HCT116 (cell line): ENCODE data around the gene TRAF3. TPM values are rescaled to one million over a fixed set of nuclear protein-coding genes. Genes with fewer than 3 reads are reported as not detected.
A peak's percentile ranks its signal among the peaks of the same experiment; 100 is the strongest.
"Not testable (repeated sequence)": the region's sequence is repeated elsewhere in the genome, so short reads cannot be mapped to it uniquely, and the experiment has no call there.

Experiments used
- ATAC-seq: fragments of 200-7000 bp; cut with Tn5 transposase; 2 replicates; pipeline ENCODE4 v1.9.1; 2020; ENCODE audit warnings: mild to moderate bottlenecking, moderate library complexity
- BruUV-seq: library from RNA; stranded (reverse); fragments of 400-500 nt; replicated peaks from 2 replicates; lab custom pipeline; 2021; lab: Mats Ljungman, UMichigan
- CTCF ChIA-PET: fragments of 300-600 bp; sonication (Branson Sonifier 250); formaldehyde crosslinking; loops from one replicate; lab custom pipeline; 2021; ENCODE audit warnings: antibody characterized with exemption; lab: Charles Lee
- POLR2A ChIA-PET: fragments of 300-600, 350-600 bp; sonication (Branson Sonifier 250); formaldehyde crosslinking; loops from one replicate; lab custom pipeline; 2021; ENCODE audit warnings: antibody characterized with exemption; lab: Charles Lee
- RAD21 ChIA-PET, 2 experiments: fragments of 300-600 bp; sonication (Branson Sonifier 250); formaldehyde crosslinking; loops; one replicate each; lab custom pipeline; 2023; ENCODE audit warnings: low total read pairs in 2 of 2; ENCODE audit not compliant: uncharacterized antibody in 2 of 2, unreplicated experiment in 2 of 2, low non-redundant PET in 1 of 2; lab: Charles Lee
- DNase-seq: peaks from one replicate; pipeline ENCODE4 v3.0.0-alpha.2; 2010; ENCODE audit warnings: low read depth, low spot score
- H2AFZ ChIP-seq: fragments of 200-600 bp; shearing (Covaris generic), sonication (generic); 2 replicates; pipeline ENCODE4 v1.6.1; 2017; ENCODE audit warnings: low read depth, mixed run types, mixed read lengths, antibody characterized with exemption, low read length; ENCODE audit not compliant: poor library complexity, severe bottlenecking
- H3K27ac ChIP-seq: 2 replicates; pipeline ENCODE4 v1.5.1; 2012; ENCODE audit warnings: low read depth, low read length
- H3K27me3 ChIP-seq: fragments of 200-600 bp; sonication (generic); 2 replicates; pipeline ENCODE4 v1.6.1; 2016; ENCODE audit warnings: mixed run types, low read length, mixed read lengths; ENCODE audit not compliant: insufficient read depth
- H3K36me3 ChIP-seq, 2 experiments: fragments of 200-500 bp in 1 of 2; fragments of 200-600 bp in 1 of 2; sonication (Bioruptor generic) in 1 of 2; sonication (generic) in 1 of 2; 2 replicates each; pipeline versions ENCODE4 v1.5.1 to v1.6.1; 2014 to 2016; ENCODE audit warnings: low read length in 2 of 2, inconsistent platforms in 1 of 2, mixed read lengths in 1 of 2, mixed run types in 1 of 2; ENCODE audit not compliant: insufficient read depth in 2 of 2, control insufficient read depth in 1 of 2
- H3K4me1 ChIP-seq, 2 experiments: fragments of 200-600 bp in 1 of 2; sonication (generic) in 1 of 2; 2 replicates each; pipeline versions ENCODE4 v1.5.1 to v1.6.1; 2012 to 2017; ENCODE audit warnings: low read length in 2 of 2, inconsistent platforms in 1 of 2, mild to moderate bottlenecking in 1 of 2, mixed read lengths in 1 of 2, mixed run types in 1 of 2, moderate library complexity in 1 of 2; ENCODE audit not compliant: insufficient read depth in 2 of 2, control insufficient read depth in 1 of 2
- H3K4me2 ChIP-seq: fragments of 200-600 bp; sonication (generic); 2 replicates; pipeline ENCODE4 v1.6.1; 2017; ENCODE audit warnings: mixed run types, low read length, mixed read lengths
- H3K4me3 ChIP-seq, 2 experiments: fragments of 200-600 bp in 1 of 2; sonication (generic) in 1 of 2; replicated peaks in 1 of 2; 2 replicates each; pipeline ENCODE4 v1.5.1; 2011 to 2016; ENCODE audit warnings: low read length in 2 of 2, control low read depth in 1 of 2, low read depth in 1 of 2, mild to moderate bottlenecking in 1 of 2, mixed read lengths in 1 of 2, mixed run types in 1 of 2
- H3K79me2 ChIP-seq: fragments of 200-600 bp; sonication (generic); 2 replicates; pipeline ENCODE4 v1.6.1; 2017; ENCODE audit warnings: mild to moderate bottlenecking, mixed run types, low read length, moderate library complexity, mixed read lengths; ENCODE audit not compliant: insufficient read depth
- H3K9ac ChIP-seq: fragments of 200-600 bp; sonication (generic); 2 replicates; pipeline ENCODE4 v1.6.1; 2016; ENCODE audit warnings: low read length, mixed read lengths
- H3K9me2 ChIP-seq: fragments of 200-600 bp; sonication (generic), shearing (Covaris generic); 2 replicates; pipeline ENCODE4 v1.6.1; 2017; ENCODE audit warnings: mixed run types, mild to moderate bottlenecking, moderate library complexity; ENCODE audit not compliant: insufficient read depth
- H3K9me3 ChIP-seq, 2 experiments: fragments of 200-500 bp in 1 of 2; fragments of 200-600 bp in 1 of 2; sonication (Bioruptor generic) in 1 of 2; sonication (generic) in 1 of 2; 2 replicates each; pipeline ENCODE4 v1.6.1; 2014 to 2017; ENCODE audit warnings: low read length in 2 of 2, mixed read lengths in 2 of 2, inconsistent platforms in 1 of 2, low read depth in 1 of 2, mild to moderate bottlenecking in 1 of 2, mixed run types in 1 of 2, moderate library complexity in 1 of 2; ENCODE audit not compliant: control insufficient read depth in 1 of 2, insufficient read depth in 1 of 2
- H4K20me1 ChIP-seq: fragments of 200-600 bp; sonication (generic), shearing (Covaris generic); 2 replicates; pipeline ENCODE4 v1.6.1; 2017; ENCODE audit warnings: mixed run types, mild to moderate bottlenecking, moderate library complexity; ENCODE audit not compliant: insufficient read depth
- CBX3 ChIP-seq: IDR thresholded peaks from 2 replicates; pipeline ENCODE4 v1.6.1; 2012; ENCODE audit warnings: low read depth
- CEBPB ChIP-seq: IDR thresholded peaks from 2 replicates; pipeline ENCODE4 v1.6.1; 2012; ENCODE audit warnings: low read depth
- EGR1 ChIP-seq: IDR thresholded peaks from 2 replicates; pipeline ENCODE4 v1.6.1; 2012; ENCODE audit warnings: low read depth
- ELF1 ChIP-seq: IDR thresholded peaks from 2 replicates; pipeline ENCODE4 v1.6.1; 2012; ENCODE audit warnings: low read depth, borderline replicate concordance
- EZH2 ChIP-seq: fragments of 200-600 bp; sonication (generic); IDR thresholded peaks from 2 replicates; pipeline ENCODE4 v1.6.1; 2017; ENCODE audit warnings: antibody characterized with exemption, mixed run types
- JUND ChIP-seq: IDR thresholded peaks from 2 replicates; pipeline ENCODE4 v1.6.1; 2012
- POLR2A ChIP-seq: IDR thresholded peaks from 2 replicates; pipeline ENCODE4 v1.7.0; 2011; ENCODE audit warnings: borderline replicate concordance; ENCODE audit not compliant: insufficient read depth, insufficient read length; ENCODE audit errors: extremely low read depth
- POLR2AphosphoS5 ChIP-seq: IDR thresholded peaks from 2 replicates; pipeline ENCODE4 v1.6.1; 2011; ENCODE audit warnings: mild to moderate bottlenecking, low read depth, low read length, moderate library complexity
- SRF ChIP-seq: IDR thresholded peaks from 2 replicates; pipeline ENCODE4 v1.6.1; 2012; ENCODE audit warnings: low read depth
- YY1 ChIP-seq: IDR thresholded peaks from 2 replicates; pipeline ENCODE4 v1.6.1; 2011; ENCODE audit warnings: low read length, low read depth, moderate library complexity, mild to moderate bottlenecking; ENCODE audit not compliant: insufficient replicate concordance; ENCODE audit errors: extremely low read depth
- intact Hi-C: fragments of 100-400 bp; cut with micrococcal nuclease; formaldehyde crosslinking; loops from 2 replicates; pipeline ENCODE4 v1.10.0; 2022
- total RNA-seq: library from RNA; stranded (reverse); gene quantifications from one replicate; pipeline ENCODE4 v1.2.1, GENCODE V29; 2021; ENCODE audit not compliant: unreplicated experiment
- TF ChIP-seq, protein P1 (sequence below): IDR thresholded peaks from 2 replicates; pipeline ENCODE4 v1.6.1; 2012; ENCODE audit warnings: low read depth

Gene TRAF3
- total RNA-seq, 1 experiment from 2014 or later = 32.1 TPM

DNA sequence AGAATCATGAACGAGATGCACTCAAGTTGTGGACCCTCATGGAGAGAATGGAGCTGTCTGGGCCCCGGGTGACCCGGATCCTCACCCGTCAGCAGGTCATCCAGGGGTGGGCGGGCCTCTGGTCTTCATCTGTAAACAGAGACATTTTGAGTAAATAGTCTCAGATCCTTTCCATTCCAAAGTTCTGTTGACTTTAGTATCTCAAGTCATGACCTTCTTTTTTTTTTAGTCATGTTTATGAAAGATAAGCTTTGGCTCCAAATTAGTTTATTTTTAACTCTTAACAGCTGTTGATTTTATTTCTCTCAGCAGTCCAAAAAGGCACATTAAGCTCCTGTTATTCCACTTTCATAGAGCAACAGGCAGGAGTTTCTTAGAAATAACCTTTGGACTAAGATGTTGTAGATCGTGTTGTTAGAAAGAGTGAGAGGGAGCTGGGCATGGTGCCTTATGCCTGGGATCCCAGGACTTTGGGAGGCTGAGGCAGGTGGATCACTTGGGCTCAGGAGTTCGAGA, 96.4 kb downstream of the TRAF3 start:
- Histone ChIP-seq H3K36me3 (peaks cover 14 to 23% of the 10 kb centered on the region in 2 experiments; a peak in 3 of 4 replicates), H3K4me1 (no peaks in the 10 kb centered on the region), H3K9me3 (no peaks in the 10 kb centered on the region; a peak in 1 of 4 replicates), H2AFZ (no peak overlapping the region), H3K27me3 (no peaks in the 10 kb centered on the region), H3K4me3 (no peak overlapping the region), H3K9me2 (no peaks in the 10 kb centered on the region), H3K9ac (no peak overlapping the region), H3K27ac (no peak overlapping the region), H3K4me2 (no peak overlapping the region), H4K20me1 (no peaks in the 10 kb centered on the region), H3K79me2 (0 out of 2 replicates have a peak, but pooled peaks cover under 1% of the 10 kb centered on the region)
- BruUV-seq = TSS peak; percentile 20
- no peak for DNase-seq
- intact Hi-C loops = no loop called here
- CTCF ChIA-PET = no interaction called here
- ATAC-seq = no peak
- TF ChIP-seq SRF = no peak
- no peak for TF ChIP-seq CEBPB
- TF ChIP-seq EGR1 = no peak
- TF ChIP-seq JUND = no peak
- no peak for TF ChIP-seq EZH2
- TF ChIP-seq, protein P1, sequence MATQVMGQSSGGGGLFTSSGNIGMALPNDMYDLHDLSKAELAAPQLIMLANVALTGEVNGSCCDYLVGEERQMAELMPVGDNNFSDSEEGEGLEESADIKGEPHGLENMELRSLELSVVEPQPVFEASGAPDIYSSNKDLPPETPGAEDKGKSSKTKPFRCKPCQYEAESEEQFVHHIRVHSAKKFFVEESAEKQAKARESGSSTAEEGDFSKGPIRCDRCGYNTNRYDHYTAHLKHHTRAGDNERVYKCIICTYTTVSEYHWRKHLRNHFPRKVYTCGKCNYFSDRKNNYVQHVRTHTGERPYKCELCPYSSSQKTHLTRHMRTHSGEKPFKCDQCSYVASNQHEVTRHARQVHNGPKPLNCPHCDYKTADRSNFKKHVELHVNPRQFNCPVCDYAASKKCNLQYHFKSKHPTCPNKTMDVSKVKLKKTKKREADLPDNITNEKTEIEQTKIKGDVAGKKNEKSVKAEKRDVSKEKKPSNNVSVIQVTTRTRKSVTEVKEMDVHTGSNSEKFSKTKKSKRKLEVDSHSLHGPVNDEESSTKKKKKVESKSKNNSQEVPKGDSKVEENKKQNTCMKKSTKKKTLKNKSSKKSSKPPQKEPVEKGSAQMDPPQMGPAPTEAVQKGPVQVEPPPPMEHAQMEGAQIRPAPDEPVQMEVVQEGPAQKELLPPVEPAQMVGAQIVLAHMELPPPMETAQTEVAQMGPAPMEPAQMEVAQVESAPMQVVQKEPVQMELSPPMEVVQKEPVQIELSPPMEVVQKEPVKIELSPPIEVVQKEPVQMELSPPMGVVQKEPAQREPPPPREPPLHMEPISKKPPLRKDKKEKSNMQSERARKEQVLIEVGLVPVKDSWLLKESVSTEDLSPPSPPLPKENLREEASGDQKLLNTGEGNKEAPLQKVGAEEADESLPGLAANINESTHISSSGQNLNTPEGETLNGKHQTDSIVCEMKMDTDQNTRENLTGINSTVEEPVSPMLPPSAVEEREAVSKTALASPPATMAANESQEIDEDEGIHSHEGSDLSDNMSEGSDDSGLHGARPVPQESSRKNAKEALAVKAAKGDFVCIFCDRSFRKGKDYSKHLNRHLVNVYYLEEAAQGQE = no peak
- no peak for TF ChIP-seq ELF1
- no peak for TF ChIP-seq POLR2A
- RAD21 ChIA-PET = no interaction called here
- POLR2A ChIA-PET = no interaction called here

DNA sequence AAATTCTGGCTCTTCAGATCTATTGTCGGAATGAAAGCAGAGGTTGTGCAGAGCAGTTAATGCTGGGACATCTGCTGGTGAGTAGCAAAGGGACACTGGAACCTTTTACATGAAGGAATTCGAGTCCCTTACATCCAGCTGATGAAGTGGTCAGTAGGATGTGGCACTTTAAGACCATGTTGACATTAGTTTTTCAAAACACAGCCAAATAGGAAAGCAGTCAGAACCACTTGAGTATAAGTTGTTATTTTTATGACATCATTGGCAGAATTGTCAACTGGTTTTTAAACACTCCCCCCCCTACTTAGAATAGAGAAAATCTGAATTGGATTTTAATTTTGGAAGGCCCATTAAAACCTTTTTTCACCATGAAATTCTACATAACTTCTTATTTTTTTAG, 98.4 kb downstream of the TRAF3 start:
- CTCF ChIA-PET = no interaction called here
- no TSS peak for BruUV-seq

DNA sequence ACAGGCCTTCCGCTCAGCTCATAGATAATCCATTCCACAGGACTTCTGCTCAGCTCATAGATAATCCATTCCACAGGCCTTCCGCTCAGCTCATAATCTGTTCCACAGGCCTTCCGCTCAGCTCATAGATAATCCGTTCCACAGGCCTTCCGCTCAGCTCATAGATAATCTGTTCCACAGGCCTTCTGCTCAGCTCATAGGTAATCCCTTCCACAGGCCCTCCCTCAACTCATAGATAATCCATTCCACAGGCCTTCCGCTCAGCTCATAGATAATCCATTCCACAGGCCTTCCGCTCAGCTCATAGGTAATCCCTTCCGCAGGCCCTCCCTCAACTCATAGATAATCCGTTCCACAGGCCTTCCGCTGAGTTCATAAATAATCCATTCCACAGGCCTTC, 100.3 kb downstream of the TRAF3 start:
- H4K20me1 ChIP-seq, ATAC-seq, H3K9me2 ChIP-seq, H2AFZ ChIP-seq, DNase-seq, H3K27ac ChIP-seq, H3K4me3 ChIP-seq, H3K9me3 ChIP-seq, intact Hi-C loops, H3K9ac ChIP-seq, POLR2A ChIA-PET, H3K79me2 ChIP-seq, H3K27me3 ChIP-seq, H3K4me1 ChIP-seq, BruUV-seq, CTCF ChIA-PET, RAD21 ChIA-PET, H3K4me2 ChIP-seq: not testable (repeated sequence)
- peaks cover 10 to 14% of the 10 kb centered on the region in 2 experiments; a peak in 3 of 4 replicates for H3K36me3 ChIP-seq

More for the DNA sequence above, 98.4 kb downstream of the TRAF3 start:
- no peak overlapping the region for H3K27ac ChIP-seq
- no peak for ATAC-seq
- no peak for TF ChIP-seq POLR2AphosphoS5
- no peak for TF ChIP-seq CBX3
- TF ChIP-seq YY1 = no peak
- POLR2A ChIA-PET = no interaction called here
- H3K36me3 ChIP-seq = peaks cover 11 to 23% of the 10 kb centered on the region in 2 experiments; a peak in 3 of 4 replicates
- no peaks in the 10 kb centered on the region for H3K27me3 ChIP-seq
- intact Hi-C loops = no loop called here
- no peaks in the 10 kb centered on the region for H3K4me1 ChIP-seq
- H4K20me1 ChIP-seq = no peaks in the 10 kb centered on the region
- H2AFZ ChIP-seq = no peak overlapping the region
- H3K9me2 ChIP-seq = no peaks in the 10 kb centered on the region
- H3K4me3 ChIP-seq = no peak overlapping the region
- no peaks in the 10 kb centered on the region for H3K9me3 ChIP-seq
- H3K4me2 ChIP-seq = no peak overlapping the region
- RAD21 ChIA-PET = no interaction called here
- DNase-seq = no peak
- no peak overlapping the region for H3K9ac ChIP-seq
- no peaks in the 10 kb centered on the region for H3K79me2 ChIP-seq
